Activated naive CD8-positive, alpha-beta T cell treated with anti-CD3 and anti-CD28 coated beads, Interleukin-2, amount 50 U/mL, for 16 hours (primary cell): ENCODE results near the gene RALGAPB.
"Not testable (repeated sequence)": the region's sequence is repeated elsewhere in the genome, so short reads cannot be mapped to it uniquely, and the experiment has no call there.

ENCODE experiments used
- DNase-seq: peaks from one replicate; pipeline ENCODE4 v3.0.0-alpha.2; 2020; ENCODE audit warnings: low read depth, low spot score

RALGAPB gene

GRCh38 chr20:38584099-38584763 lies 111.6 kb downstream of the RALGAPB start:
- DNase-seq, result no peak

GRCh38 chr20:38585404-38586180 lies 112.9 kb downstream of the RALGAPB start:
- DNase-seq, result no peak

- no peak for DNase-seq
Observed at GRCh38 chr20:38586181-38586525, 113.5 kb downstream of the RALGAPB start.

- DNase-seq, result no peak
Observed at GRCh38 chr20:38588303-38588702, 115.7 kb downstream of the RALGAPB start.

GRCh38 chr20:38589351-38589750 lies 116.7 kb downstream of the RALGAPB start:
- DNase-seq, result no peak

- no peak for DNase-seq
Observed at GRCh38 chr20:38589967-38590675, 117.5 kb downstream of the RALGAPB start.

- no peak for DNase-seq
Observed at GRCh38 chr20:38590676-38591473, 118.2 kb downstream of the RALGAPB start.

- DNase-seq, result no peak
Observed at GRCh38 chr20:38591474-38592410, 119.1 kb downstream of the RALGAPB start.

GRCh38 chr20:38592411-38592790 lies 119.8 kb downstream of the RALGAPB start:
- DNase-seq, result not testable (repeated sequence)

- not testable (repeated sequence) for DNase-seq
Observed at GRCh38 chr20:38594281-38594680, 121.6 kb downstream of the RALGAPB start.

- not testable (repeated sequence) for DNase-seq
Observed at GRCh38 chr20:38595886-38596285, 123.2 kb downstream of the RALGAPB start.

- no peak for DNase-seq
Observed at GRCh38 chr20:38599410-38599882, 126.8 kb downstream of the RALGAPB start.

- DNase-seq, result no peak
Observed at GRCh38 chr20:38600057-38600456, 127.4 kb downstream of the RALGAPB start.

GRCh38 chr20:38601216-38602184 lies 128.9 kb downstream of the RALGAPB start, which contains the start of gene ARHGAP40:
Gene ARHGAP40 (plus strand): TSS chr20:38601809.
- no peak for DNase-seq

GRCh38 chr20:38602185-38602581 lies 129.5 kb downstream of the RALGAPB start:
- DNase-seq, result no peak

GRCh38 chr20:38603286-38603685 lies 130.6 kb downstream of the RALGAPB start:
- DNase-seq, result no peak

- no peak for DNase-seq
Observed at GRCh38 chr20:38604873-38605303, 132.2 kb downstream of the RALGAPB start.

GRCh38 chr20:38607351-38607750 lies 134.7 kb downstream of the RALGAPB start:
- DNase-seq, result no peak

GRCh38 chr20:38608188-38608587 lies 135.5 kb downstream of the RALGAPB start:
- no peak for DNase-seq
